Activated naive CD8-positive, alpha-beta T cell treated with anti-CD3 and anti-CD28 coated beads, Interleukin-2, amount 50 U/mL, for 24 hours (primary cell): ENCODE measurements around the gene PACS1.
A peak's percentile ranks its signal among the peaks of the same experiment; 100 is the strongest.

Experiments
- ATAC-seq: fragments of 150-1000 bp; cut with Tn5 transposase; one replicate; pipeline ENCODE4 v1.10.0; 2021
- DNase-seq: peaks from one replicate; pipeline ENCODE4 v3.0.0; 2021
- H3K27ac Mint-ChIP-seq: one replicate; pipeline ENCODE4 v1.8.0; 2021; ENCODE audit warnings: mild to moderate bottlenecking, mixed read lengths
- H3K27me3 Mint-ChIP-seq: one replicate; pipeline ENCODE4 v1.8.0; 2021; ENCODE audit warnings: mixed read lengths
- H3K36me3 Mint-ChIP-seq: one replicate; pipeline ENCODE4 v1.8.0; 2021; ENCODE audit warnings: low read depth, mixed read lengths
- H3K4me1 Mint-ChIP-seq: one replicate; pipeline ENCODE4 v1.8.0; 2021; ENCODE audit warnings: mixed read lengths
- H3K4me3 Mint-ChIP-seq: one replicate; pipeline ENCODE4 v1.8.0; 2021; ENCODE audit warnings: mild to moderate bottlenecking, moderate library complexity, mixed read lengths
- H3K9me3 Mint-ChIP-seq: one replicate; pipeline ENCODE4 v1.8.0; 2021; ENCODE audit warnings: mixed read lengths

The PACS1 gene

DNA sequence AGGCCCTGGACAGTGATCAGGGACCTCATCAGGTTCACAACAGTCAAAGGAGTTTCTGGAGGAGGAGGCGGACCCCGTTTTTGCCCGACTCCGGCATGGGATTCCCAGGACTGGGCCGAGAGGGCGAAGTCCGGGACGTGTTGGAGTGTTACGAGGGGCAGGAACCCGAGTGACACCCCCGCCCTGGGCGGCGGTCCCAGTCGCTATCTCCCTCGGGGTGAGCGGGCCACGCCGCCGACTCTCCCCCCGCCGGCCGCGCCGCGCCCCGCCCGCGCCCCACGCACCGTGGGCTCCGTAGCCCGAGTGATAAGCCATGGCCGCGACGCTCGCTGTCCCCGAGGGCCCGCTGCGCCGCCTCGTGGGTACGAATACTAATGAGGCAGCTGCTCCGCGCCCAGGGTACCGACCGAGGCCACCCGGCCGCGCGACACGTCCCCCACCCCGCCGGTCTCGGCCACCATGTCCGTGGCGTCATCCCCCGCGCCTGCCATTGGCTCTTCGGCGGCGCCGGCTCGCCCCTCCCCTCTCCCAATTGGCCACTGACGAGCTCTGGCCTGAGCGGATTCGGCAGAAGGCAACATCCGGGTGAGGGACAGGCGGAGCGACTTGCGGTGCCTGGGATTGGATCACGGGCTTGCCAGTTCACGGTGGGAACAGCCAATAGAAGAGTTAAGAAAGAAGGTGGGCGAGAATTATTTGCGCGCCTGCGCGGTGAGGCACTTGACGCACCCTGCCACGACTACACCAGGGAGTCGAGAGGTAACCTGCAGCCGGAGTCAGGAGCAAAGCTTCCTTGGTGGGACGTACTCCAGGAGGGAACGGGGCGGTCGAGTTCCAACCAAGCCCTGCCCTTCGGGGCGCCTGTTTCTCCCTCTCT lies 218.8 kb downstream of the PACS1 start, which contains the start of gene YIF1A:
Gene YIF1A, minus strand, starts transcription at position 473 of the 877 bp plus-strand sequence. Its CDS starts 158 bp downstream, at position 315.
- H3K9me3 Mint-ChIP-seq = no peaks in the 10 kb centered on the region
- DNase-seq (peak; percentile 97), ATAC-seq (peak; percentile 96)
- peaks cover 39% of the 10 kb centered on the region for H3K4me1 Mint-ChIP-seq
- H3K36me3 Mint-ChIP-seq = no peaks in the 10 kb centered on the region
- peak within 1 kb of the TSS; percentile 94 for H3K4me3 Mint-ChIP-seq
- H3K27me3 Mint-ChIP-seq = peaks cover 19% of the 10 kb centered on the region
- peak within 1 kb of the TSS; percentile 94 for H3K27ac Mint-ChIP-seq

DNA sequence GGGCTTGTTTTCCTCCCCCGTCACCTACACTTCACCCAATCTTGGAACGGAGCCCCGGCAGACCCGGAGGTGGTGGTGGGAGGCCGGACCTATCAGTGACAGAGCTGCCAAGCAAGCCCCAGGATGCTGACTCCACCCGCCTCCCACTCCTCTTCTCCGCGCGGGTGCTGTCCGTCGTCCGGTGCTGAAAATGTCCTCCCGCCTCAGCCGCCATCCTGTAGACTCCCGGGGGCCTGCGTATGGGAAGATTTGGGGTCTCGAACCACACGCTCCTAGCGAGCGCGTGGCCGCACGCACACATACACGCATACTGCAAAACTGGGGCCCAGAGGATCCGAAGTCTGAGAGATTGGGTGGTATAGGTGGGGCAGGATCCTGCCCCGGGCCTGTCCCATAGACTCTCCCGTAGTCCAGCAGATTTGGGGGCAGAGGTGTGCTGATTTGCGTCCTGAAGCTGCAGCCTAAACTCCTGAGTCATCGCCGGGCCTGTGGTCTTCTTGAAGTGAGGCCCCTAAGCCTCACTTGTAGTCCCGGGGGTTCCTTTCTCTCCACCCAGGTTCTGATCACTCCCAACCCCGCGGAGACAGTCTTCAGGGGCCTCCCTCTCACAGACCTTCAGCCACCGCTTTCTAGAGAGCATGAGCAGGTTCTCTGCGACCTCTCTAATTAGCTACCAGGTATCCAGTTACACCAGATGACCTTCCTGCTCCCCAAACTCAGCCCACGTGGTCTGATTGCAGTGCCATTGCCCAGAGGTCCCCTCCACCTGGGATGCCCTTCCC lies 219.7 kb downstream of the PACS1 start:
- no peaks in the 10 kb centered on the region for H3K9me3 Mint-ChIP-seq
- H3K36me3 Mint-ChIP-seq = no peaks in the 10 kb centered on the region
- DNase-seq = peak; percentile 86
- peak overlapping the region; percentile 94 for H3K27ac Mint-ChIP-seq
- H3K27me3 Mint-ChIP-seq = peaks cover 19% of the 10 kb centered on the region
- peak overlapping the region; percentile 94 for H3K4me3 Mint-ChIP-seq
- peak; percentile 71 for ATAC-seq
- peaks cover 39% of the 10 kb centered on the region for H3K4me1 Mint-ChIP-seq

DNA sequence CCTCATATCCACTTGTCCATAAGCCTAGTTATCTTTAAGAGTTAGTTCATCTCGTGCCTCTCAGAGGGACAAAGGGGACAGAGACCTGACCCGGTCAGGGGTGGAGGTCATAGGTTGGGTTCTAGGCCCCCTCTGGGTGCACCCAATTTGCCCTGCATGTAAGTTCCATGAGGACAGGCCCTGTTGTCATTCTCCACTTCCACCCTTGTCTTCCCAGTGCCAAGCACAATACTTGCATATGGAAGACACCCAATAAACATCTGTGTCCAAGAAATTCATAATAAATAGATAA lies 220.2 kb downstream of the PACS1 start:
- H3K4me3 Mint-ChIP-seq = peak overlapping the region; percentile 94
- no peak overlapping the region for H3K27ac Mint-ChIP-seq

DNA sequence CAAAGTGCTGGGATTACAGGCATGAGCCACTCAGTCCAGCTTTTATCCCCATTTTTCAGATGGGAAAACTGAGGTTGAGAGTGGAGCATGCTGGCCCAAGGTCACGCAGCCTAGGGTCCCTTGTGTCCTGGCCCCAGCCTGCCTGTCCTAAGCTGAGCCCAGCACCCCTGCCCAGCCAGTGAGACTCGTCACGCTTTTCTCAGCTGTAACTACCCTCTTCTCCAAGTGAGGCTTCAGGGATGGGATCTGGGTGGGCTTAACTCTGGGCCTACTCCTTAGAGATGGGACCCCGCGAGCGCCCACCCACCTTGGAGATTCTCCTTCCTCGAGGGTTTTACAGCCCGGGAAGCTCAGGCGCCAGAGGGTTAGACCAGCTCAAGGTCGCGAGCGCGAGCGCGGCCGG lies 221.2 kb downstream of the PACS1 start:
- Mint-ChIP-seq H3K4me3 (peak overlapping the region; percentile 94), H3K36me3 (no peaks in the 10 kb centered on the region), H3K27ac (no peak overlapping the region), H3K9me3 (no peaks in the 10 kb centered on the region), H3K4me1 (peaks cover 39% of the 10 kb centered on the region), H3K27me3 (peaks cover 19% of the 10 kb centered on the region)
- no peak for DNase-seq
- no peak for ATAC-seq

More for the DNA sequence above, 220.2 kb downstream of the PACS1 start:
- H3K9me3 Mint-ChIP-seq = no peaks in the 10 kb centered on the region
- H3K4me1 Mint-ChIP-seq = peaks cover 39% of the 10 kb centered on the region
- H3K36me3 Mint-ChIP-seq = no peaks in the 10 kb centered on the region
- H3K27me3 Mint-ChIP-seq = peaks cover 19% of the 10 kb centered on the region
- ATAC-seq (no peak), DNase-seq (no peak)

DNA sequence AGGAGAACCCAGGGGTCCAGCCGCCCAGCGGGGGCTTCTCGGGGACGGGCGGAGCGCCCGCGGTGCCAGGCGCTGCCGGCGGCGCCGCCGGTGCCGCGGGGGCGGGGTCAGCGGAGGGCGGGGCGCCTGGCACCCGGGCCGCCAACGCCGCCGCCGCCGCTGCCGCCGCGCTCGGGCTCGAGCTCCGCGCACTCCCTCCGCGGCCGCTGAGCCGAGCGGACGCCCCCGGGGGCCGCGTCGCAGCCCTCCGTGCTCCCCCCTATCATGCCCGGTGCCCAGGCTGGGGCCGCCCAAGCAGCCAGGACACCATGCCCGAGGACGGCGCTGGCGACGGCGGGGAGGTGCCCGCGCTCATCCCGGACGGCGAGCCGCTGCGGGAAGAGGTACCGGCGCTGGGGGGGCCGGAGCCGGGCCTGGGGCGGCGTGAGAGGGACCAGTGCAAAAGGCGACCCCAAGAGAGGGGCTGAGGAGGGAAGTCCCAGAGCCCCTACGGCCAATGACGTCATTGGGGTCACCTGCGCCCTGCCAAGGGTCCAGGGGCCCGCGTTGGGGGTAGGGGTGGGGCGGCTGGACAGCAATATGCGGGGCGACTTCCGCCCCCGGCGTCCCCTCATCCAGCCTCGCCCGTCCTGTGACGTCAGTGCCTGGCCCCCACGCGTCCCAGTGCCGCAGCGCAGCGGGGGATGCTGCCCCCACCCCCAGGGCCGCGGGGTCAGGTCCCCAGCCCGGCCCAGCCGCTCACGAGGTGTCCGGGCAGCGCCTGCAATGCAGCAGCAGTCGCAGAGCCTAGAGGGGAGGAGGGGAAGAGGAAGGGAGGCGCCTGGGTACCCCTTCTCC lies 221.9 kb downstream of the PACS1 start, which contains the start of gene TMEM151A:
Gene TMEM151A, plus strand, starts transcription at position 189 of the 837 bp plus-strand sequence. Its CDS starts 120 bp downstream, at position 309.
- Mint-ChIP-seq H3K27ac (peak within 1 kb of the TSS; percentile 12), H3K9me3 (no peaks in the 10 kb centered on the region), H3K4me3 (peak within 1 kb of the TSS; percentile 94), H3K27me3 (peaks cover 19% of the 10 kb centered on the region), H3K36me3 (no peaks in the 10 kb centered on the region), H3K4me1 (peaks cover 36% of the 10 kb centered on the region)
- no peak for DNase-seq
- ATAC-seq = no peak

DNA sequence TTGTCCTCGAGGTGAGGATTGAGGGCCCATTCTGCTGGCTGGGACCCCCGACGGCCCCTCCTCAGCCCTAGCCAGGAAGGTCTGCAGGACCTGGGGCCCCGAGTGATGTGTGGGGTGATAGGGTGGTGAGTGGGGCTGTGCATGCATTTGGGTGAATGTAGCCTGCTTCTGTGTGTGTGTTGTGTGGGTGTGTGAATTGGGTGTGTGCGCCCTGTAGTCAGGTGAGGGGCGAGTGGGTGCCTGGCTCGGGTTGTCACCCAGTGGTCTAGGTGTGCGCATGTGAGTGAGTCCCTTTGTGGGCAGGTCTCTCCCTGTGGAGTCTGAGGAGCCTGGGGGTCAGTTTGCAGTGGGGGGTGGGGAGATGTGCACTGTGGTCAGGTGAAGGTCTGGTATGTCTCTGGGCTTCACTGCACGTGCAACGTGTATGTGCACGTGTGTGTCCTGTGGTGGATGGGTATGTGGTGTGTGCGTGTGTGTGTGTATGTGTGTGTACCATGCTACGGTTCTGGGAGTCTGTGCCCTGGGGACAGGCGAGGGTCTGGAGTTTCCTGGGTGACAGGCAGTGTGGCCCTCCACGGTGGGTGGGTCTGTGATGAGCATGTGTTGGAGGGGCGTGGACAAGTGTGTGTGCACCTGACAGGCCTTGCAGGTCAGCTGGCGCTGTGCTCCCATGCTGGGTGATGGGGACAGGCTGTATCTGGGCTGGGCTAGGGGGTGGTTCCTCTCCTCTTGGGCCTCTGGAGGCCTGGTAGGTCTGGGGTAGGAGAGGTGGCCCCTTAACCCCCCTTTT lies 222.7 kb downstream of the PACS1 start:
- Mint-ChIP-seq H3K27ac (peak overlapping the region; percentile 12), H3K27me3 (peaks cover 19% of the 10 kb centered on the region), H3K4me3 (peak overlapping the region; percentile 9), H3K9me3 (no peaks in the 10 kb centered on the region), H3K36me3 (no peaks in the 10 kb centered on the region), H3K4me1 (peaks cover 30% of the 10 kb centered on the region)
- ATAC-seq (no peak), DNase-seq (no peak)

DNA sequence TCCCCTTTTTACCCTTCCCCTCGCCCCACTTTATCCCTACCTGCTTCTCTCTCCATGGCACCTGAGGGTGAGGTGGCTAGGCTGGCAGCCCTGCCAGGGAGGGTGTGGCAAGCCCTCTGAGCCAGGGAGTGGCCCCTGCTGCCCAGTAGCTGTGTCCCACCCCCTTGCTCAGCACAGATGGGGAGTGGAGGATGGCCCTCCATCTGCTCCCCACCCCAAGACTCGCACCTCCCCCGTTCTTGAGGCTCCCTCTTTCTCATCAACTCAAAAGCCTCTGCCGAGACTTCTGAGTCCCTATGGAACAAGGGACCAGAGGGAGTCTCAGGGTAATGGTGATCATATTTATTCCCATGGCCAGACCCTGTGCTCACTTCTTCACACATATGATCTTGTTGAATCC lies 223.3 kb downstream of the PACS1 start:
- H3K36me3 Mint-ChIP-seq = no peaks in the 10 kb centered on the region
- H3K4me1 Mint-ChIP-seq = peaks cover 26% of the 10 kb centered on the region
- peaks cover 19% of the 10 kb centered on the region for H3K27me3 Mint-ChIP-seq
- DNase-seq (no peak), ATAC-seq (no peak)
- H3K9me3 Mint-ChIP-seq = no peaks in the 10 kb centered on the region
- H3K27ac Mint-ChIP-seq = no peak overlapping the region
- H3K4me3 Mint-ChIP-seq = no peak overlapping the region

DNA sequence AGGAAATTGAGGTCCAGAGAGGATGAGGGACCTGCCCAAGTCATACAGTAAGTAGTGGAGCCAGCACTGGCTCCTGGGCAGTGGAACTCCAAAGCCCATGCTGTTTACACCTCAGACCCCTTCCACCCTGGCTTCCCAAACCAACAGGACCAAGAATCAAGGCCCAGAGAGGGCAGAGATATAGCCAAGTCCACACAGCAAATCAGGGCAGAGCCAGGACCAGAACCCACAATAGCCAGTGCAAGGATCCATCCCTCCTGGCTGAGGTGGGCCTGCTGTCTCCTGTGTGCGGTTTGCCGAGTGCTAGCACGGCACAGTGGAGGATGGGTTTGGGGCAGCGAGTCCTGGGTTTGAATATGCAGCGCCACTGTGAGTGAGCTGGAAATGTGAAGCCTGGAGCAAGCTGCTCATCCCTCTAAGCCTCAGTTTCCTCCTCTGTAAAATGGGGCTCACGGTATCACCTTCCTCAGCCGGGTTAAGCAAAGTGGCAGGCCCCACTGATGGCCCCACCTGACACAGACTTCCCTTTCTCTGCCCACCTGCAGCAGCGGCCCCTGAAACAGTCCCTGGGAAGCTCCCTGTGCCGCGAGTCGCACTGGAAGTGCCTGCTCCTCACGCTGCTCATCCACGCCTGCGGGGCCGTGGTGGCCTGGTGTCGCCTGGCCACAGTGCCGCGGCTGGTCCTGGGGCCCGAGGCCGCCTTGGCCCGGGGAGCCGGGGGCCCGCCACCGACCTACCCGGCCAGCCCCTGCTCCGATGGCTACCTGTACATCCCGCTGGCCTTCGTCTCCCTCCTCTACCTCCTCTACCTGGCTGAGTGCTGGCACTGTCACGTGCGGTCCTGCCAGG lies 223.9 kb downstream of the PACS1 start:
- Mint-ChIP-seq H3K9me3 (no peaks in the 10 kb centered on the region), H3K4me3 (no peak overlapping the region), H3K27me3 (peaks cover 19% of the 10 kb centered on the region), H3K36me3 (no peaks in the 10 kb centered on the region), H3K27ac (no peak overlapping the region), H3K4me1 (peaks cover 25% of the 10 kb centered on the region)
- DNase-seq (no peak), ATAC-seq (no peak)
